H1 (cell line): ENCODE measurements around the gene C19orf47. TPM values are rescaled to one million over a fixed set of nuclear protein-coding genes. Genes with fewer than 3 reads are reported as not detected.

Experiments
- CTCF ChIA-PET: fragments of 300-600 bp; sonication (Branson Sonifier 250); formaldehyde crosslinking; loops from one replicate; lab custom pipeline; 2021; ENCODE audit not compliant: partially characterized antibody; lab: Charles Lee
- POLR2A ChIA-PET: fragments of 300-600 bp; sonication (Branson Sonifier 250); formaldehyde crosslinking; loops from one replicate; lab custom pipeline; 2021; ENCODE audit warnings: inconsistent platforms; ENCODE audit not compliant: partially characterized antibody; lab: Charles Lee
- DNase-seq, 2 experiments: peaks; one replicate each; pipeline versions ENCODE4 v3.0.0 to v3.0.0-alpha.2; 2010 to 2022; ENCODE audit warnings: low spot score in 2 of 2, low read depth in 1 of 2, mixed read lengths in 1 of 2
- FAIRE-seq: peaks from 2 replicates; lab custom pipeline; 2011; peaks lifted over from hg19 to GRCh38; lab: Jason Lieb, UNC
- H2AFZ ChIP-seq: 2 replicates; pipeline ENCODE4 v1.8.1; 2012; ENCODE audit warnings: low read length, inconsistent platforms
- H2AK5ac ChIP-seq: 2 replicates; pipeline ENCODE4 v1.6.1; 2013; ENCODE audit warnings: low read depth, low read length
- H2BK120ac ChIP-seq: replicated peaks from 2 replicates; pipeline ENCODE3; 2013; ENCODE audit warnings: low read depth, low read length, inconsistent platforms
- H2BK12ac ChIP-seq: 2 replicates; pipeline ENCODE4 v1.6.1; 2013; ENCODE audit warnings: low read depth, low read length
- H2BK15ac ChIP-seq: 2 replicates; pipeline ENCODE4 v1.6.1; 2013; ENCODE audit warnings: low read length
- H2BK20ac ChIP-seq: 2 replicates; pipeline ENCODE4 v1.6.1; 2013; ENCODE audit warnings: low read length
- H2BK5ac ChIP-seq: 2 replicates; pipeline ENCODE4 v1.6.1; 2013; ENCODE audit warnings: low read depth, low read length
- H3K14ac ChIP-seq: 2 replicates; pipeline ENCODE4 v1.6.1; 2013; ENCODE audit warnings: inconsistent platforms; ENCODE audit not compliant: insufficient read length
- H3K18ac ChIP-seq: 2 replicates; pipeline ENCODE4 v1.6.1; 2013; ENCODE audit warnings: low read length; ENCODE audit errors: extremely low read depth
- H3K23ac ChIP-seq: 2 replicates; pipeline ENCODE4 v1.6.1; 2013; ENCODE audit warnings: inconsistent platforms; ENCODE audit not compliant: insufficient read length
- H3K23me2 ChIP-seq: 2 replicates; pipeline ENCODE4 v1.6.1; 2013; ENCODE audit warnings: low read depth, low read length
- H3K27ac ChIP-seq: 2 replicates; pipeline ENCODE4 v1.6.1; 2011; ENCODE audit warnings: low read depth, low read length, inconsistent platforms
- H3K27me3 ChIP-seq, 4 experiments: replicated peaks in 1 of 4; 1 replicate in 1 of 4; 2 replicates in 3 of 4; pipeline versions ENCODE4 v1.6.1 to v1.8.1; 2011 to 2013; ENCODE audit warnings: low read length in 3 of 4, mild to moderate bottlenecking in 3 of 4, inconsistent platforms in 2 of 4, mixed read lengths in 2 of 4, moderate library complexity in 1 of 4; ENCODE audit not compliant: control insufficient read depth in 3 of 4, insufficient read depth in 3 of 4; ENCODE audit errors: extremely low read depth in 1 of 4
- H3K36me3 ChIP-seq, 4 experiments: 2 replicates each; pipeline versions ENCODE4 v1.6.1 to v1.8.1; 2011 to 2013; ENCODE audit warnings: mild to moderate bottlenecking in 4 of 4, low read length in 3 of 4, moderate library complexity in 2 of 4, control low read depth in 1 of 4, inconsistent platforms in 1 of 4; ENCODE audit not compliant: insufficient read depth in 4 of 4, control insufficient read depth in 2 of 4
- H3K4ac ChIP-seq: replicated peaks from 2 replicates; pipeline ENCODE3; 2013; ENCODE audit warnings: low read length, low read depth, mixed read lengths, inconsistent platforms; ENCODE audit not compliant: insufficient read length
- H3K4me1 ChIP-seq, 4 experiments: replicated peaks in 1 of 4; 1 replicate in 1 of 4; 2 replicates in 3 of 4; pipeline versions ENCODE4 v1.6.1 to v1.8.1; 2011 to 2013; ENCODE audit warnings: low read length in 3 of 4, inconsistent platforms in 2 of 4, mixed read lengths in 1 of 4; ENCODE audit not compliant: insufficient read depth in 4 of 4, control insufficient read depth in 3 of 4
- H3K4me2 ChIP-seq, 2 experiments: 2 replicates each; pipeline versions ENCODE4 v1.6.1 to v1.8.1; 2011 to 2013; ENCODE audit warnings: low read depth in 2 of 2, low read length in 2 of 2, control low read depth in 1 of 2, inconsistent platforms in 1 of 2, mild to moderate bottlenecking in 1 of 2; ENCODE audit not compliant: insufficient read depth in 1 of 2
- H3K4me3 ChIP-seq, 4 experiments: fragments of 200-600, 300-600 bp in 1 of 4; sonication (generic), shearing (Covaris generic), sonication (Bioruptor Twin) in 1 of 4; 2 replicates each; pipeline versions ENCODE4 v1.5.1 to v1.8.1; 2011 to 2016; ENCODE audit warnings: low read length in 4 of 4, low read depth in 3 of 4, control low read depth in 2 of 4, inconsistent platforms in 2 of 4, mild to moderate bottlenecking in 2 of 4, mixed read lengths in 1 of 4, moderate library complexity in 1 of 4; ENCODE audit not compliant: insufficient read depth in 2 of 4; ENCODE audit errors: extremely low read depth in 1 of 4
- H3K56ac ChIP-seq: replicated peaks from 2 replicates; pipeline ENCODE3; 2013; ENCODE audit warnings: low read depth, mild to moderate bottlenecking, mixed read lengths, low read length, inconsistent platforms; ENCODE audit not compliant: insufficient read length
- H3K79me1 ChIP-seq: 2 replicates; pipeline ENCODE4 v1.6.1; 2013; ENCODE audit warnings: low read depth, low read length, control low read depth
- H3K79me2 ChIP-seq, 2 experiments: 2 replicates each; pipeline versions ENCODE4 v1.6.1 to v1.8.1; 2012 to 2013; ENCODE audit warnings: low read length in 2 of 2, mild to moderate bottlenecking in 2 of 2, inconsistent platforms in 1 of 2; ENCODE audit not compliant: insufficient read depth in 2 of 2, control insufficient read depth in 1 of 2
- H3K9ac ChIP-seq, 4 experiments: replicated peaks in 1 of 4; 1 replicate in 1 of 4; 2 replicates in 3 of 4; pipeline versions ENCODE4 v1.6.1 to v1.8.1; 2011 to 2013; ENCODE audit warnings: low read depth in 3 of 4, low read length in 3 of 4, control low read depth in 2 of 4, mild to moderate bottlenecking in 2 of 4, moderate library complexity in 2 of 4, inconsistent platforms in 1 of 4; ENCODE audit errors: extremely low read depth in 1 of 4
- H3K9me3 ChIP-seq, 2 experiments: 2 replicates each; pipeline versions ENCODE4 v1.6.1 to v1.8.1; 2012 to 2013; ENCODE audit warnings: mild to moderate bottlenecking in 2 of 2, moderate library complexity in 2 of 2, control low read depth in 1 of 2, inconsistent platforms in 1 of 2, low read depth in 1 of 2, low read length in 1 of 2, mixed read lengths in 1 of 2; ENCODE audit not compliant: insufficient read depth in 2 of 2
- H4K20me1 ChIP-seq, 2 experiments: replicated peaks in 1 of 2; 2 replicates each; pipeline versions ENCODE3 to v1.8.1; 2011 to 2013; ENCODE audit warnings: inconsistent platforms in 2 of 2, low read length in 2 of 2, mild to moderate bottlenecking in 1 of 2; ENCODE audit not compliant: insufficient read depth in 2 of 2, control insufficient read depth in 1 of 2
- H4K5ac ChIP-seq: 2 replicates; pipeline ENCODE4 v1.6.1; 2013; ENCODE audit warnings: low read length, low read depth, mixed read lengths, inconsistent platforms; ENCODE audit not compliant: insufficient read length
- H4K8ac ChIP-seq: 2 replicates; pipeline ENCODE4 v1.8.0; 2013; ENCODE audit warnings: mild to moderate bottlenecking, moderate library complexity, low read length, inconsistent platforms; ENCODE audit not compliant: insufficient read depth; ENCODE audit errors: extremely low read depth
- H4K91ac ChIP-seq: replicated peaks from 2 replicates; pipeline ENCODE3; 2013; ENCODE audit warnings: low read length, mixed read lengths, inconsistent platforms; ENCODE audit not compliant: insufficient read length
- ATF3 ChIP-seq: IDR thresholded peaks from 2 replicates; pipeline ENCODE4 v1.6.1; 2011; ENCODE audit warnings: low read depth, mild to moderate bottlenecking, low read length; ENCODE audit not compliant: insufficient read depth
- BRCA1 ChIP-seq: IDR thresholded peaks from 2 replicates; pipeline ENCODE4 v1.6.1; 2012; ENCODE audit warnings: low read depth, low read length, improper control_type of control experiment
- CBX8 ChIP-seq: fragments of 300-800, 300-1000 bp; sonication (generic); IDR thresholded peaks from 2 replicates; pipeline ENCODE4 v1.7.1; 2016; ENCODE audit warnings: low read depth, low read length, borderline replicate concordance
- CREB1 ChIP-seq: IDR thresholded peaks from 2 replicates; pipeline ENCODE4 v1.6.1; 2012; ENCODE audit warnings: inconsistent platforms
- EGR1 ChIP-seq: IDR thresholded peaks from 2 replicates; pipeline ENCODE4 v1.6.1; 2011; ENCODE audit warnings: low read depth, low read length, borderline replicate concordance
- HDAC2 ChIP-seq, 2 experiments: fragments of 300-600 bp in 1 of 2; sonication (generic) in 1 of 2; IDR thresholded peaks; 2 replicates each; pipeline ENCODE4 v1.6.1; 2011 to 2012; ENCODE audit warnings: low read depth in 2 of 2, low read length in 2 of 2, mild to moderate bottlenecking in 2 of 2, moderate library complexity in 2 of 2, borderline replicate concordance in 1 of 2, inconsistent platforms in 1 of 2
- KDM5A ChIP-seq: fragments of 200-600 bp; IDR thresholded peaks from 2 replicates; pipeline ENCODE4 v1.7.1; 2012; ENCODE audit warnings: mild to moderate bottlenecking, low read length, inconsistent platforms, mixed read lengths
- NANOG ChIP-seq: IDR thresholded peaks from 2 replicates; pipeline ENCODE4 v1.6.1; 2011; ENCODE audit warnings: low read length, low read depth, mild to moderate bottlenecking, inconsistent platforms; ENCODE audit not compliant: insufficient read depth, poor library complexity, severe bottlenecking
- RNF2 ChIP-seq: fragments of 200-900, 300-1000 bp; sonication (generic); IDR thresholded peaks from 2 replicates; pipeline ENCODE4 v1.7.1; 2016; ENCODE audit warnings: borderline replicate concordance, low read depth, mild to moderate bottlenecking, antibody characterized with exemption, low read length; ENCODE audit not compliant: poor library complexity, severe bottlenecking; ENCODE audit errors: missing control alignments
- SIX5 ChIP-seq: IDR thresholded peaks from 2 replicates; pipeline ENCODE4 v1.6.1; 2011; ENCODE audit warnings: mild to moderate bottlenecking, low read depth, low read length
- TAF7 ChIP-seq: optimal IDR thresholded peaks from 2 replicates; pipeline ENCODE3; 2011; ENCODE audit warnings: low read depth, mild to moderate bottlenecking, inconsistent platforms, low read length, moderate library complexity, borderline replicate concordance
- WGBS, 2 experiments: shearing (Covaris generic) in 1 of 2; methylation state at CpG; one replicate each; pipeline versions ENCODE4 v1.1.6 to v1.1.7; 2013 to 2015; ENCODE audit warnings: low lambda C conversion rate in 2 of 2, mixed read lengths in 2 of 2, inconsistent platforms in 1 of 2, low coverage in 1 of 2, missing lambda C conversion rate in 1 of 2; ENCODE audit not compliant: insufficient replicate concordance in 2 of 2, insufficient coverage in 1 of 2, insufficient read length in 1 of 2; ENCODE audit errors: extremely low coverage in 1 of 2, missing lambda C conversion rate in 1 of 2; 5-methylcytosine and 5-hydroxymethylcytosine counted together
- polyA plus RNA-seq, 7 experiments: library from polyadenylated mRNA; depleted of rRNA in 3 of 7; stranded (reverse) in 5 of 7; unstranded in 2 of 7; fragments of >200 nt in 5 of 7; fragments of 200-250 nt in 2 of 7; gene quantifications; 1 replicate in 5 of 7; 2 replicates in 1 of 7; 4 replicates in 1 of 7; pipeline versions ENCODE4 v1.2.1 to v1.2.3, GENCODE V29; 2011 to 2013; ENCODE audit warnings: missing spikeins in 2 of 7, mixed read lengths in 2 of 7
- total RNA-seq: library from RNA; stranded (reverse); fragmentation: NEBNext Ultra II Directional; extraction: Animal tissue kit (Norgen Biotek cat#: 25700); gene quantifications from 2 replicates; pipeline ENCODE4 v1.2.1, GENCODE V29; 2021

Gene C19orf47
- total and polyA plus RNA-seq, 2 of the 8 experiments (the other 6 are each of a cell fraction or from before 2014, with no cell fraction given) = 17.8 to 27.3 TPM

GRCh38 chr19:40321566-40322270 lies 26.5 kb downstream of the C19orf47 start:
- DNase-seq (no peak), FAIRE-seq (no peak)
- TF ChIP-seq HDAC2 (IDR thresholded peaks at IDR 0.05; ENCODE audit: borderline replicate concordance in 1 of 2, low read depth in 2 of 2, low read length in 2 of 2) (no peak), BRCA1 (no peak), CREB1 (no peak), KDM5A (no peak), ATF3 (no peak), EGR1 (no peak), NANOG (no peak), CBX8 (no peak), TAF7 (no peak), RNF2 (no peak), SIX5 (no peak)

More at GRCh38 chr19:40321566-40322270, 26.5 kb downstream of the C19orf47 start:
- Histone ChIP-seq H2AK5ac (no peak overlapping the region), H2BK15ac (no peak overlapping the region), H3K14ac (no peak overlapping the region), H3K18ac (no peak overlapping the region), H2AFZ (no peak overlapping the region), H2BK12ac (no peak overlapping the region), H3K9me3 (no peaks in the 10 kb centered on the region), H3K4ac (no peak overlapping the region), H4K20me1 (peaks cover 0 to 2% of the 10 kb centered on the region in 2 experiments), H3K4me2 (no peak overlapping the region), H4K5ac (no peak overlapping the region), H3K4me1 (no peaks in the 10 kb centered on the region), H3K56ac (no peak overlapping the region), H3K4me3 (no peak overlapping the region), H4K91ac (no peak overlapping the region), H2BK20ac (no peak overlapping the region), H3K79me1 (no peaks in the 10 kb centered on the region), H2BK120ac (no peak overlapping the region), H2BK5ac (no peak overlapping the region), H3K27ac (no peak overlapping the region), H4K8ac (no peak overlapping the region; the same call in 1 of the 2 replicates), H3K27me3 (no peaks in the 10 kb centered on the region; a peak in 1 of 7 replicates), H3K9ac (no peak overlapping the region), H3K36me3 (peaks cover 8 to 31% (median 22%) of the 10 kb centered on the region in 4 experiments; a peak in 7 of 8 replicates), H3K23me2 (no peaks in the 10 kb centered on the region), H3K79me2 (no peaks in the 10 kb centered on the region), H3K23ac (no peak overlapping the region)
- POLR2A ChIA-PET = interaction anchor here (0.9 to 1.1 kb wide), 2 partner anchors 9 to 17 kb away, joined by 3 to 4 read pairs; no protein-coding TSS in a partner anchor
- CTCF ChIA-PET = interaction anchor here (1.0 to 2.4 kb wide), 6 partner anchors 8 to 199 kb away, joined by 3 to 8 read pairs (median 4); no protein-coding TSS in a partner anchor
- WGBS, 2 experiments = 94% methylated on average over 27 of the region's 27 CpGs; no CpG with 5 or more reads in 1 of the 2 experiments
